ENCODE data around the gene DBNDD2. TPM values are rescaled to one million over a fixed set of nuclear protein-coding genes. Genes with fewer than 3 reads are reported as not detected.
A peak's percentile ranks its signal among the peaks of the same experiment; 100 is the strongest.

Gene DBNDD2
- total and polyA plus RNA-seq, 11 donors, result 209 to 423 (median 346) TPM

- Histone ChIP-seq H3K27ac (peak overlapping the region in 11 of 12 donors; percentile 65 to 85 (median 73)), H3K9me3 (no peaks in the 10 kb centered on the region), H3K4me3 (peak overlapping the region; percentile 39 to 77 (median 62)), H3K27me3 (no peaks in the 10 kb centered on the region), H3K36me3 (peaks cover 0 to 4% (median 0%) of the 10 kb centered on the region in 9 donors), H3K4me1 (peaks cover 0 to 15% (median 7%) of the 10 kb centered on the region in 12 donors)
- TF ChIP-seq POLR2A (IDR thresholded peaks at IDR 0.05) (peak in 1 of 2 donors; percentile 36), CTCF (IDR thresholded peaks at IDR 0.05) (peak; percentile 93 to 100 (median 96))
- ATAC-seq (peak; percentile 95 to 97 (median 96)), DNase-seq (peak; percentile 88 to 94 (median 90))
- 7 to 11% (median 10%) methylated on average over 29 to 33 of the region's 33 CpGs for WGBS, 4 donors
- intact Hi-C loops (cut with DNase I), result loop anchor here (1.0 to 5.0 kb wide), 16 partner anchors 30 to 335 kb away; partner anchors contain the start of gene SYS1 (in 3 of the 10)
Observed at GRCh38 chr20:45436732-45437485, 28.8 kb downstream of the DBNDD2 start.

GRCh38 chr20:45440424-45440823 lies 32.3 kb downstream of the DBNDD2 start:
- no peaks in the 10 kb centered on the region for H3K9me3 ChIP-seq
- H3K4me1 ChIP-seq, result peaks cover 0 to 6% (median 1%) of the 10 kb centered on the region in 12 donors
- DNase-seq, result no peak
- no peaks in the 10 kb centered on the region for H3K36me3 ChIP-seq
- peaks cover 0 to 2% (median 0%) of the 10 kb centered on the region in 9 donors for H3K27me3 ChIP-seq
- no peak overlapping the region for H3K4me3 ChIP-seq
- no peak overlapping the region for H3K27ac ChIP-seq
- intact Hi-C loops (cut with DNase I), result loop anchor here in 2 of 10 donors (5.0 to 10.0 kb wide), 2 partner anchors 123 to 334 kb away; no protein-coding TSS in a partner anchor
- no peak for TF ChIP-seq POLR2A (IDR thresholded peaks at IDR 0.05)
- TF ChIP-seq CTCF (IDR thresholded peaks at IDR 0.05), result no peak
- 73 to 85% (median 79%) methylated on average over 3 of the region's 3 CpGs for WGBS, 4 donors
- ATAC-seq, result no peak

- TF ChIP-seq POLR2A (IDR thresholded peaks at IDR 0.05) (no peak), CTCF (IDR thresholded peaks at IDR 0.05) (no peak)
- H3K4me3 ChIP-seq, result no peak overlapping the region
- H3K4me1 ChIP-seq, result peaks cover 0 to 6% (median 1%) of the 10 kb centered on the region in 12 donors
- H3K36me3 ChIP-seq, result no peaks in the 10 kb centered on the region
- ATAC-seq (no peak), DNase-seq (no peak)
- intact Hi-C loops (cut with DNase I), result loop anchor here in 2 of 10 donors (5.0 to 10.0 kb wide), 2 partner anchors 124 to 334 kb away; no protein-coding TSS in a partner anchor
- WGBS, 4 donors, result 57 to 67% (median 66%) methylated on average over 5 of the region's 5 CpGs
- H3K27me3 ChIP-seq, result peaks cover 0 to 2% (median 0%) of the 10 kb centered on the region in 9 donors
- H3K27ac ChIP-seq, result no peak overlapping the region
- no peaks in the 10 kb centered on the region for H3K9me3 ChIP-seq
Observed at GRCh38 chr20:45440891-45441685, 33.0 kb downstream of the DBNDD2 start.

Data from heart left ventricle (tissue), 16 donors.